ENCODE measurements around the gene PALLD. TPM values are rescaled to one million over a fixed set of nuclear protein-coding genes. Genes with fewer than 3 reads are reported as not detected.
A peak's percentile ranks its signal among the peaks of the same experiment; 100 is the strongest.

The PALLD gene
- polyA plus RNA-seq, 1 donor (not counting 4 experiments of a cell fraction or from before 2014, with no cell fraction given) = 136 TPM

GRCh38 chr4:168540503-168541265, 43.8 kb downstream of the PALLD start:
- Histone ChIP-seq H3K9me1 (ENCODE audit: control insufficient read depth, extremely low read depth, insufficient read depth, low read length) (no peaks in the 10 kb centered on the region), H3K36me3 (ENCODE audit: control insufficient read depth in 2 of 2, extremely low read depth in 1 of 2, insufficient read depth in 2 of 2, low read length in 2 of 2) (no peaks in the 10 kb centered on the region), H3K4me2 (ENCODE audit: control insufficient read depth, extremely low read depth, insufficient read depth, low read depth, low read length) (no peak overlapping the region), H3K4me3 (ENCODE audit: control insufficient read depth in 2 of 3, extremely low read depth in 1 of 3, insufficient read depth in 2 of 3, low read depth in 1 of 3, low read length in 3 of 3) (no peak overlapping the region), H3K79me2 (ENCODE audit: control insufficient read depth, insufficient read depth, low read length) (no peaks in the 10 kb centered on the region), H3K9ac (ENCODE audit: control insufficient read depth, extremely low read depth, insufficient read depth, low read length) (no peak overlapping the region), H3K9me3 (ENCODE audit: control insufficient read depth, low read depth, low read length) (no peaks in the 10 kb centered on the region), H2AFZ (ENCODE audit: control insufficient read depth, low read length) (no peak overlapping the region), H3K27me3 (ENCODE audit: control insufficient read depth, extremely low read depth, insufficient read depth, low read length) (no peaks in the 10 kb centered on the region), H3K4me1 (ENCODE audit: control insufficient read depth, extremely low read depth, insufficient read depth, low read length) (peaks cover 15% of the 10 kb centered on the region), H3K27ac (ENCODE audit: control insufficient read depth, insufficient read depth, low read length) (no peak overlapping the region), H4K20me1 (ENCODE audit: control insufficient read depth, extremely low read depth, insufficient read depth, low read length) (no peaks in the 10 kb centered on the region)
- DNase-seq (ENCODE audit: low read depth, low spot score) (no peak), FAIRE-seq (peak; percentile 26)
- dilution Hi-C loops (cut with MboI; ENCODE audit: extremely low pct_ligation_motif_present, low sequenced_read_pairs) = no loop called here
- TF ChIP-seq CTCF (optimal IDR thresholded peaks at IDR 0.05 in 1 of 3, IDR thresholded peaks at IDR 0.05 in 1 of 3, conservative IDR thresholded peaks at IDR 0.05 in 1 of 3; ENCODE audit: extremely low read depth in 1 of 3, insufficient read depth in 2 of 3, low read length in 3 of 3) = no peak
- TF ChIP-seq EZH2 (IDR thresholded peaks at IDR 0.05; ENCODE audit: low read length) = no peak

- no peaks in the 10 kb centered on the region for H3K27me3 ChIP-seq (ENCODE audit: control insufficient read depth, extremely low read depth, insufficient read depth, low read length)
- H4K20me1 ChIP-seq (ENCODE audit: control insufficient read depth, extremely low read depth, insufficient read depth, low read length) = no peaks in the 10 kb centered on the region
- H3K4me2 ChIP-seq (ENCODE audit: control insufficient read depth, extremely low read depth, insufficient read depth, low read depth, low read length) = no peak overlapping the region
- H3K4me3 ChIP-seq (ENCODE audit: control insufficient read depth in 2 of 3, extremely low read depth in 1 of 3, insufficient read depth in 2 of 3, low read depth in 1 of 3, low read length in 3 of 3) = no peak overlapping the region
- no peaks in the 10 kb centered on the region for H3K9me1 ChIP-seq (ENCODE audit: control insufficient read depth, extremely low read depth, insufficient read depth, low read length)
- no peaks in the 10 kb centered on the region for H3K36me3 ChIP-seq (ENCODE audit: control insufficient read depth in 2 of 2, extremely low read depth in 1 of 2, insufficient read depth in 2 of 2, low read length in 2 of 2)
- dilution Hi-C loops (cut with MboI; ENCODE audit: extremely low pct_ligation_motif_present, low sequenced_read_pairs) = no loop called here
- H2AFZ ChIP-seq (ENCODE audit: control insufficient read depth, low read length) = no peak overlapping the region
- DNase-seq (ENCODE audit: low read depth, low spot score) (no peak), FAIRE-seq (no peak)
- no peak for TF ChIP-seq CTCF (optimal IDR thresholded peaks at IDR 0.05 in 1 of 3, IDR thresholded peaks at IDR 0.05 in 1 of 3, conservative IDR thresholded peaks at IDR 0.05 in 1 of 3; ENCODE audit: extremely low read depth in 1 of 3, insufficient read depth in 2 of 3, low read length in 3 of 3)
- H3K79me2 ChIP-seq (ENCODE audit: control insufficient read depth, insufficient read depth, low read length) = no peaks in the 10 kb centered on the region
- H3K27ac ChIP-seq (ENCODE audit: control insufficient read depth, insufficient read depth, low read length) = peak overlapping the region; percentile 4
- no peak overlapping the region for H3K9ac ChIP-seq (ENCODE audit: control insufficient read depth, extremely low read depth, insufficient read depth, low read length)
- peaks cover 15% of the 10 kb centered on the region for H3K4me1 ChIP-seq (ENCODE audit: control insufficient read depth, extremely low read depth, insufficient read depth, low read length)
- H3K9me3 ChIP-seq (ENCODE audit: control insufficient read depth, low read depth, low read length) = no peaks in the 10 kb centered on the region
These were observed 44.6 kb downstream of the PALLD start for GRCh38 chr4:168541266-168541953.

Measured in keratinocyte (primary cell).